ENCODE results near the gene CYP2A7.
"Not testable (repeated sequence)": the region's sequence is repeated elsewhere in the genome, so short reads cannot be mapped to it uniquely, and the experiment has no call there.

Gene CYP2A7, protein sequence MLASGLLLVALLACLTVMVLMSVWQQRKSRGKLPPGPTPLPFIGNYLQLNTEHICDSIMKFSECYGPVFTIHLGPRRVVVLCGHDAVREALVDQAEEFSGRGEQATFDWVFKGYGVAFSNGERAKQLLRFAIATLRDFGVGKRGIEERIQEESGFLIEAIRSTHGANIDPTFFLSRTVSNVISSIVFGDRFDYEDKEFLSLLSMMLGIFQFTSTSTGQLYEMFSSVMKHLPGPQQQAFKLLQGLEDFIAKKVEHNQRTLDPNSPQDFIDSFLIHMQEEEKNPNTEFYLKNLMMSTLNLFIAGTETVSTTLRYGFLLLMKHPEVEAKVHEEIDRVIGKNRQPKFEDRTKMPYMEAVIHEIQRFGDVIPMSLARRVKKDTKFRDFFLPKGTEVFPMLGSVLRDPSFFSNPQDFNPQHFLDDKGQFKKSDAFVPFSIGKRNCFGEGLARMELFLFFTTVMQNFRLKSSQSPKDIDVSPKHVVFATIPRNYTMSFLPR

DNA sequence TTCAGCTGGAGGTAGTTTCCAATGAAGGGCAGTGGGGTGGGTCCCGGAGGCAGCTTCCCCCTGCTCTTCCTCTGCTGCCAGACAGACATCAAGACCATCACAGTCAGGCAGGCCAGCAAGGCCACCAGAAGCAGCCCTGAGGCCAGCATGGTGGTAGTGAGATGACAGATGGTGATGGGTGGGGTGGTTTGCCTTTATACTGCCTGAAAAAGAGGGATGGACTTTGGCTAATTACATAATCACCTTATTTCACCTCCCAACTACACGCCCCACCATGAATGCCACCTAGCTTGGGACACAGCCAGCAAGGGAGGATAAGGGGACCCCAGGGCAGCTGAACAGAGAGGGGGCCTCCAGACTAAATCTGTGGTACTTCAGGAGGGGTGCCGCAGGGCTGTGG is at the start of gene CYP2A7:
Gene CYP2A7 (minus strand): TSS at position 170 of the 400 bp plus-strand sequence. CDS start 21 bp downstream, at position 149.
- DNase-seq (ENCODE audit: low read depth, low spot score), result not testable (repeated sequence)

DNA sequence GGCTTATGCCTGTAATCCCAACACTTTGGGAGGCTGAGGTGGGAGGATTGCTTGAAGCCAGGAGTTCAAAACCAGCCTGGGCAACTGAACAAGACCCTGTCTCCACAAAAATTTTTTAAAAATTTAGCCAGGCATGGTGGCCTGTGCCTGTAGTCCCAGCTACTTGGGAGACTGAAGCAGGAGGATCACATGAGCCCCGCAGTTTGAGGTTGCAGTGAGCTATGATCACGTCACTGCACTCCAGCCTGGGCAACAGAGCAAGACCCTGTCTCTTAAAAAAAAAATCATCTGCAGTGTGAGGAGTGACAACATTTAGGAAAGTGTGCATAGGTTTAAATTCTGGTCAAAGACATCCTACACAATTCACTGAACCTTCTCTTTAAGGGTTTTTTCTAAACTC is 48.8 kb upstream of the CYP2A7 start:
- not testable (repeated sequence) for DNase-seq (ENCODE audit: low read depth, low spot score)

DNA sequence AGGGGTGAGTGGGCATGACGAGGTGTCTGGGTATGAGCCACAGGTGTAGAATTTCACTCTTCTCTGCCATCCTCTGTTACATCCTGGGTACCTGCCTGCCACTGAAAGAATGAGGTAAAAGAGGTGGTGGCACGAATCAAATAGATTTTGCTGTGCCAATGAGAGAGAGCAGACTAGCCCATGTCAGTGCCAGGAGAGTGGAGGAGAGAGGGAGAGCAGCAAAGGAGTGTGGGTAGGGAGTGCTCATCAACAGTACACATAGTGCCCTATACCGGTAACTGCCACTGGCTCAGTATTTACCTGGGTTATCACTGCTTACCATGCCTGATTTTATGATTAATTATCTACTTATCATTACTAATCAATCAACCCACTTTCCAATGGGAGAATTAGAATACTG is 47.9 kb upstream of the CYP2A7 start:
- DNase-seq (ENCODE audit: low read depth, low spot score), result not testable (repeated sequence)

- no peak for DNase-seq (ENCODE audit: low read depth, low spot score)
Observed at GRCh38 chr19:40928850-40929249, 46.8 kb upstream of the CYP2A7 start.

- no peak for DNase-seq (ENCODE audit: low read depth, low spot score)
Observed at GRCh38 chr19:40927567-40927966, 45.5 kb upstream of the CYP2A7 start.

GRCh38 chr19:40926276-40926675 is 44.2 kb upstream of the CYP2A7 start:
- not testable (repeated sequence) for DNase-seq (ENCODE audit: low read depth, low spot score)

- DNase-seq (ENCODE audit: low read depth, low spot score), result no peak
Observed at GRCh38 chr19:40923934-40924391, 41.9 kb upstream of the CYP2A7 start.

DNA sequence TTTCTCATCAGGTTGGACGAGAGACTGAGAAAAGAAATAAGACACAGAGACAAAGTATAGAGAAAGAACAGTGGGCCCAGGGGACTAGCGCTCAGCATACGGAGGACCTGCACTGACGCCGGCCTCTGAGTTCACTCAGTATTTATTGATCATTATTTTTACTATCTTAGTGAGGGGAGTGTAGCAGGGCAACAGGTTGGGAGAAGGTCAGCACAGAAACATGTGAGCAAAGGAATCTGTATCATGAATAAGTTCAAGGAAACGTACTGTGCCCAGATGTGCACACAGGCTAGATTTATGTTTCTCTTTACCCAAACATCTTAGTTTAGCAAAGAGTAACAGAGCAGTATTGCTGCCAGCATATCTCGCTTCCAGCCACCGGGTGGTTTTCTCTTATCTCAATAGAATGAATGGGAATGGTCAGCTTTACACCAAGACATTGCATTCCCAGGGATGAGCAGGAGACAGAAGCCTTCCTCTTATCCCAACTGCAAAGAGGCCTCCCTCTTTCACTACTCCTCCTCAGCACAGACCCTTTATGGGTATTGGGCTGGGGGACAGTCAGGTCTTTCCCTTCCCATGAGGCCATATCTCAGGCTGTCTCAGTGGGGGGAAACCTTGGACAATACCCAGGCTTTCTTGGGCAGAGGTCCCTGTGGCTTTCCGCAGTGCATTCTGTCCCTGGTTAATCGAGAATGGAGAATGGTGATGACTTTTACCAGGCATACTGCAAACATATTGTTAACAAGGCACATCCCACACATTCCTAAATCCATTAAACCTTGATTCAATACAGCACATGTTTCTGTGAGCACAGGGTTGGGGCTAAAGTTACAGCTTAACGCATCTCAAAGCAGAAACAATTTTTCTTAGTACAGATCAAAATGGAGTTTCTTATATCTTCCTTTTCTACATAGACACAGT is 40.5 kb upstream of the CYP2A7 start:
- DNase-seq (ENCODE audit: low read depth, low spot score), result not testable (repeated sequence)

DNA sequence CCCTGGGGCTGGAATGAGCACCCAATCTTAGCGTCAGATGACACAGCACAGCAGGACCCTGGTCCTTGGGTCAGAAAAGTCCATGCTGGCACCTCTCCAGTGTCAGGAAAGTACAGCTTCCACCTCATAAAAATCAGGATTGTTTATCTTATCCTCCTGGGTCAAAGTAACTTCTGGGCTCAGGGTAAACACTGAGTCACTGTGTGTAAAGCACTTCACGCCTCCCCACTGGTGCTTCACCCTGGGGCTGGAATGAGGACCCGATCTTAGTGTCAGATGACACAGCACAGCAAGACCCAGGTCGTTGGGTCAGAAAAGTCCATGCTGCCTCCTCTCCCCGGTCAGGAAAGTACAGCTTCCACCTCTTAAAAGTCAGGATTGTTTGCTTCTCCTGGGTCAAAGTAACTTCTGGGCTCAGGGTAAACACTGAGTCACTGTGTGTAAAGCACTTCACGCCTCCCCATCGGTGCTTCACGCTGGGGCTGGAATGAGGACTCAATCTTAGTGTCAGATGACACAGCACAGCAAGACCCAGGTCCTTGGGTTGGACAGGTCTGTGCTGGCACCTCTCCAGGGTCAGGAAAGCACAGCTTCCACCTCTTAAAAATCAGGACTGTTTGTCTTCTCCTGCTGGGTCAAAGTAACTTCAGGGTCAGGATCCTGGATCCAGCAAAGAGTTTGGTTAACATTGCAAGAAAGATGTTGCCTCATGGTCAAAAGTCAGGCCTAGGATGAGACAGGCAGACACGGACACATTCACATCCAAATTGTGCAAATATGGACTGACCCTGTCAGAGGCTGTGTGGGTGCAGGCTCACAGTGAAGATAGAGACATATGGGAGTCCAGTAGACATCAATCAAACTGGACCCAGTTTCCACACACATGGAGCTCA is 39.2 kb upstream of the CYP2A7 start:
- no peak for DNase-seq (ENCODE audit: low read depth, low spot score)

DNA sequence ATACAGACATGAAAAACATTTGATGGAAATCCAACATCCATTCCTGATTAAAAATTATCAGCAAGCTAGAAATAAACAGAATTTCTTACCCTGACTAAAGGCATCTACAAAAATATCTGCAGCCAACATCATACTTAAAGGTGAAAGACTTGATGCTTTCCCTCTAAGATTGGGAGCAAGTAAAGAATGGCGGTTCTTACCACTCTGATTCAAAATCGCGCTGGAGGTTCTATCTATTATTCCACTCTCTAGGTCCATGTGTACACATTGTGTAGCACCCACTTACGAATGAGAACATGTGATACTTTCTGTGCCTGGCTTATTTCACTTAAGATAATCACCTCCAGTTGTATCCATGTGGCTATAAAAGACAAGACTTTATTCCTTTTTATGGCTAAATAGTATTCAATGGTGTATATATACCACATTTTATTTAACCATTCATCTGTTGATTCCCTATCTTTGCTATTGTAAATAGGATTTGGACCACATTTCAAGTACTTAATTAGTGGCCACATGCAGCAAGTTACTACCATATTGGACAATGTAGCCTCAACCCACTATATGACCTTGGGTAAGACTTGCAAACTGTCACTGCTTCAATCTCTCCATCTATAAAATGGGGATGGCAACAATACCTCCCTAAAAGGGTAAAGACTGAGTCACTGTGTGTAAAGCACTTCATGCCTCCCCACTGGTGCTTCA is 38.4 kb upstream of the CYP2A7 start:
- DNase-seq (ENCODE audit: low read depth, low spot score), result no peak

DNA sequence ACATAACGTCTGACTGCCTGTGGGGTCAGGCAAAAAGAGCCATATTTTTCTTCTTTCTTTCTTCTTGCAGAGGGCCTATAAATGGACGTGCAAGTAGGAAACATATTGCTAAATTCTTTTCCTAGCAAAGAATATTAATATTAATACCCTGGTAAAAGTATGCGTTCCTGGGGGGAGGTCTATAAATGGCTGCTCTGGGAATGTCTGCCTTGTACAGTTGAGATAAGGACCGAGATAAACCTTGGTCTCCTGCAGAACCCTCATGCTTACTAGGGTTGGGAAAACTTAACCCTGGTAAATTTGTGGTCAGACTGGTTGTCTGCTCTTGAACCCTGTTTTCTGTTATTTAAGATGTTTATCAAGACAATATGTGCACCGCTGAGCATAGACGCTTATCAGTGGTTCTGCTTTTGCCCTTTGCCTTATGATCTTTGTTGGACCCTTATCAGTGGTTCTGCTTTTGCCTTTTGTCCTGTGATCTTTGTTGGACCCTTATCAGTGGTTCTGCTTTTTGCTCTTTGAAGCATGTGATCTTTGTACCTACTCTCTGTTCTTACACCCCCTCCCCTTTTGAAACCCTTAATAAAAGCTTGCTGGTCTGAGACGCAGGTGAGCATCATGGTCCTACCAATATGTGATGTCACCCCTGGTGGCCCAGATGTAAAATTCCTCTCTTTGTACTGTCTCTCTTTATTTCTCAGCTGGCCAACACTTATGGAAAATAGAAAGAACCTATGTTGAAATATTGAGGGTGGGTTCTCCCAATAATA is 37.7 kb upstream of the CYP2A7 start:
- not testable (repeated sequence) for DNase-seq (ENCODE audit: low read depth, low spot score)

DNA sequence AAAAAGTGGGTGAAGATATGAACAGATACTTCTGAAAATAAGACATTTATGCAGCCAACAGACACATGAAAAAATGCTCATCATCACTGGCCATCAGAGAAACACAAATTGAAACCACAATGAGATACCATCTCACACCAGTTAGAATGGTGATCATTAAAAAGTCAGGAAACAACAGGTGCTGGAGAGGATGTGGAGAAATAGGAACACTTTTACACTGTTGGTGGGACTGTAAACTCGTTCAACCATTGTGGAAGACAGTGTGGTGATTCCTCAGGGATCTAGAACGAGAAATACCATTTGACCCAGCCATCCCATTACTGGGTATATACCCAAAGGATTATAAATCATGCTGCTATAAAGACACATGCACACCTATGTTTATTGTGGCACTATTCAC is 36.3 kb upstream of the CYP2A7 start:
- not testable (repeated sequence) for DNase-seq (ENCODE audit: low read depth, low spot score)

DNA sequence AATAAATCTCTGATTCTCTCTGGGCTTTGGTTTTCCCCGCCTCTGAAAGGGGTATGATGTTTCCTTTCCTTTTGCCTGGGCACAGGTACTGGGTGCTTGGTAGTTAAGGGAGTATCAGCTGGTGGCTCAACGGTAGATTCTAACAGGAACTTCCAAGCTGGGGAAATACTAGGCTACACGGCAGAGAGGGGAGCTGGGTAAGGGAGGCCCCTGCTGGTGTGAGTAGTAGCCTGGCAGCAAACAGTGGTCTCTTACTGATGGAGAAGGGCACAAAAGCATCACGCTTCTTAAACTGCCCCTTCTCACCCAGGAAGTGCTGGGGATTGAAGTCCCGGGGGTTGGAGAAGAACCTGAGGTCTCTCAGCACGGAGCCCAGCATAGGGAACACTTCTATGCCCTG is 26.9 kb upstream of the CYP2A7 start:
- no peak for DNase-seq (ENCODE audit: low read depth, low spot score)

DNA sequence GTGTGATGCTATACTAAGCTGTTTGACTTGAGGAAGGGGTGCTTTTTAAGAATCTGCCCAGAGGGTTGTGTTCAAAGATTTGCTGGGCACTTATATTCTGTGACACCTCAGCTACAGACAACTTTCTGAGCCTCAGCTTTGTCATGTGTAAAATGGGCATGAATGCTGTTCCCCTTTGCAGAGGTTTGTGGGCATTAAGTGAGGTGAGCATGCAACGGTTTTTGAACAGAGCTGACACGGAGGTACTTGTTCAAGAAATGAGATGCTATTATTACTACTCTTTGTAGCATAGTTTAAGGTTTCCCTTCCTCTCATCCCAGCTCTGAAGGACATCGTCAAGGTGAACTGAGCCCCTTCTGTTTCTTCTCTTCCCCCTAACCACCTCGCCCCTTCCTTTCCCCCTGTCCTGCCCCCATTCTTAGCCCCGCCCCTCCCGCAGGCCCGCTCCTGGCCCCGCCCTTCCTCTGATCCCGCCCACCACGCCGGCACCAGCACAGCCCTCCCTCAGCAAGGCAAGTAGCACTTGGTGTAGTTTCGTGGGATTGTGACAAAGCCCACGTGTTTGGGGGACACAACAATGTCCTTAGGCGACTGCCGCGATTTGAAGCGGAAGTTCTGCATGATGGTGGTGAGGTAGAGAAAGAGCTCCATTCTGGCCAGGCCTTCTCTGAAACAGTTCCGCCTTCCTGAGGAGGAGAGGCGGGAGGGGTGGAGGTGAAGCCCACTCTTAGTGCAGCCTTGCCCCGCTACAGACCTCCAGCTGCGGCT is 26.1 kb upstream of the CYP2A7 start:
- no peak for DNase-seq (ENCODE audit: low read depth, low spot score)

DNA sequence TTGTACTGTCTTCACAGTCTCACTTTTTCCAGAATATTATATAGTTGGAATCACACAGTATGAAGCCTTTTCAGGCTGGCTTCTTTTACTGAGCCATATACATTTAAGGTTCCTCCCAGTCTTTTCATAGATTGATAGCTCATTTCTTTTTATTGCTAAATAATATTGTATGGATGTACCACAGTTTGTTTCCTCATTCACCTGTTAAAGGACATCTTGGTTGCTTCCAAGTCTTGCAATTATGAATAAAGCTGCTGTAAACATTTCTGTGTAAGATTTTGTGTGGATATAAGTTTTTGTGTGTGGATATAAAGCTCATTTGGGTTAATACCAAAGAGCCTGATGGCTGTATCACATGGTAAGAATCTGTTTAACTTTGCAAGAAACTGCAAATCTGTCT is 24.5 kb upstream of the CYP2A7 start:
- no peak for DNase-seq (ENCODE audit: low read depth, low spot score)

- DNase-seq (ENCODE audit: low read depth, low spot score), result not testable (repeated sequence)
Observed at GRCh38 chr19:40904673-40905156, 22.7 kb upstream of the CYP2A7 start.

GRCh38 chr19:40901975-40902750 is 20.1 kb upstream of the CYP2A7 start:
- not testable (repeated sequence) for DNase-seq (ENCODE audit: low read depth, low spot score)

GRCh38 chr19:40900521-40900920 is 18.5 kb upstream of the CYP2A7 start:
- not testable (repeated sequence) for DNase-seq (ENCODE audit: low read depth, low spot score)
